ES-I3 (cell line): Measurements from ENCODE around the gene DIPK2B.

Source experiments
- H3K36me3 ChIP-seq: 2 replicates; pipeline ENCODE4 v1.6.1; 2013; ENCODE audit warnings: mild to moderate bottlenecking, low read length, control low read depth, moderate library complexity; ENCODE audit not compliant: insufficient read depth
- H3K4me1 ChIP-seq: 2 replicates; pipeline ENCODE4 v1.6.1; 2013; ENCODE audit warnings: mild to moderate bottlenecking, control low read depth, low read length; ENCODE audit not compliant: insufficient read depth
- H3K9ac ChIP-seq: 2 replicates; pipeline ENCODE4 v1.6.1; 2013; ENCODE audit warnings: low read depth, mild to moderate bottlenecking, low read length, moderate library complexity
- H3K9me3 ChIP-seq: 2 replicates; pipeline ENCODE4 v1.6.1; 2013; ENCODE audit warnings: mild to moderate bottlenecking, low read length, moderate library complexity; ENCODE audit not compliant: control insufficient read depth, insufficient read depth

Gene DIPK2B

GRCh38 chrX:45187731-45188130 is 12.9 kb downstream of the DIPK2B start:
- Histone ChIP-seq H3K9ac (peak overlapping the region; percentile 37; the same call in 1 of the 2 replicates), H3K4me1 (no peaks in the 10 kb centered on the region), H3K36me3 (no peaks in the 10 kb centered on the region), H3K9me3 (no peaks in the 10 kb centered on the region)

GRCh38 chrX:45186643-45187026 is 14.0 kb downstream of the DIPK2B start:
- Histone ChIP-seq H3K9me3 (no peaks in the 10 kb centered on the region; the same call in 1 of the 2 replicates), H3K9ac (no peak overlapping the region), H3K4me1 (no peaks in the 10 kb centered on the region), H3K36me3 (no peaks in the 10 kb centered on the region)

GRCh38 chrX:45184211-45184610 is 16.5 kb downstream of the DIPK2B start:
- Histone ChIP-seq H3K9me3 (no peaks in the 10 kb centered on the region; the same call in 1 of the 2 replicates), H3K36me3 (no peaks in the 10 kb centered on the region)

GRCh38 chrX:45172890-45173289 is 27.8 kb downstream of the DIPK2B start:
- no peak overlapping the region for H3K9ac ChIP-seq
- H3K4me1 ChIP-seq: no peaks in the 10 kb centered on the region
- no peaks in the 10 kb centered on the region for H3K36me3 ChIP-seq
- H3K9me3 ChIP-seq: no peaks in the 10 kb centered on the region

More at GRCh38 chrX:45184211-45184610, 16.5 kb downstream of the DIPK2B start:
- Histone ChIP-seq H3K9ac (no peak overlapping the region), H3K4me1 (no peaks in the 10 kb centered on the region)

- no peaks in the 10 kb centered on the region for H3K4me1 ChIP-seq
- H3K36me3 ChIP-seq: no peaks in the 10 kb centered on the region
- H3K9ac ChIP-seq: no peak overlapping the region
- H3K9me3 ChIP-seq: no peaks in the 10 kb centered on the region
These were observed 33.9 kb downstream of the DIPK2B start for GRCh38 chrX:45166781-45167180.

- Histone ChIP-seq H3K36me3 (no peaks in the 10 kb centered on the region), H3K9ac (no peak overlapping the region), H3K4me1 (no peaks in the 10 kb centered on the region), H3K9me3 (peaks cover 3% of the 10 kb centered on the region; the same call in 1 of the 2 replicates)
These were observed 35.0 kb downstream of the DIPK2B start for GRCh38 chrX:45165726-45166125.

- Histone ChIP-seq H3K9ac (no peak overlapping the region), H3K4me1 (no peaks in the 10 kb centered on the region), H3K36me3 (no peaks in the 10 kb centered on the region), H3K9me3 (peaks cover 3% of the 10 kb centered on the region; the same call in 1 of the 2 replicates)
These were observed 35.7 kb downstream of the DIPK2B start for GRCh38 chrX:45164995-45165394.

GRCh38 chrX:45164021-45164621 is 36.6 kb downstream of the DIPK2B start:
- Histone ChIP-seq H3K4me1 (no peaks in the 10 kb centered on the region), H3K9me3 (peaks cover 3% of the 10 kb centered on the region; the same call in 1 of the 2 replicates), H3K9ac (no peak overlapping the region), H3K36me3 (no peaks in the 10 kb centered on the region)

GRCh38 chrX:45157647-45158046 is 43.0 kb downstream of the DIPK2B start:
- H3K9ac ChIP-seq: no peak overlapping the region
- H3K4me1 ChIP-seq: no peaks in the 10 kb centered on the region
- no peaks in the 10 kb centered on the region for H3K36me3 ChIP-seq
- peaks cover 3% of the 10 kb centered on the region; the same call in 1 of the 2 replicates for H3K9me3 ChIP-seq

GRCh38 chrX:45154462-45154861 is 46.2 kb downstream of the DIPK2B start:
- H3K9me3 ChIP-seq: no peaks in the 10 kb centered on the region; the same call in 1 of the 2 replicates
- H3K9ac ChIP-seq: no peak overlapping the region
- no peaks in the 10 kb centered on the region for H3K4me1 ChIP-seq
- H3K36me3 ChIP-seq: no peaks in the 10 kb centered on the region

GRCh38 chrX:45154033-45154360 is 46.7 kb downstream of the DIPK2B start:
- Histone ChIP-seq H3K36me3 (no peaks in the 10 kb centered on the region), H3K4me1 (no peaks in the 10 kb centered on the region), H3K9me3 (no peaks in the 10 kb centered on the region), H3K9ac (no peak overlapping the region)
